K562 (cell line): ENCODE results near the gene ZSWIM7. TPM values are rescaled to one million over a fixed set of nuclear protein-coding genes. Genes with fewer than 3 reads are reported as not detected.
"Not testable (repeated sequence)": the region's sequence is repeated elsewhere in the genome, so short reads cannot be mapped to it uniquely, and the experiment has no call there.

Source experiments
- ATAC-seq: fragments of 200-7000 bp; cut with Tn5 transposase; 3 replicates; pipeline ENCODE4 v1.9.1; 2020; ENCODE audit warnings: moderate library complexity
- BruUV-seq: library from RNA; stranded (reverse); fragments of 400-500 nt; replicated peaks from 2 replicates; lab custom pipeline; 2021; lab: Mats Ljungman, UMichigan
- CTCF ChIA-PET: fragments of 300-600 bp; formaldehyde crosslinking; extraction: SDS; loops from one replicate; lab custom pipeline; 2021; ENCODE audit warnings: low intra/inter-chr PET ratio; lab: Yijun Ruan, JAX
- POLR2A ChIA-PET: fragments of 300-600, 350-650 bp; sonication (Branson Sonifier 250); formaldehyde crosslinking; extraction: SDS; loops from one replicate; lab custom pipeline; 2021; ENCODE audit warnings: antibody characterized with exemption, inconsistent platforms; lab: Yijun Ruan, JAX
- DNase-seq, 4 experiments: peaks; one replicate each; pipeline versions ENCODE4 v3.0.0 to v3.0.0-alpha.2; 2011 to 2018; ENCODE audit warnings: low spot score in 3 of 4, mixed read lengths in 3 of 4; ENCODE audit errors: extremely low read depth in 1 of 4
- FAIRE-seq: peaks from 2 replicates; lab custom pipeline; 2011; peaks lifted over from hg19 to GRCh38; lab: Jason Lieb, UNC
- H2AFZ ChIP-seq: 2 replicates; pipeline ENCODE4 v1.6.0; 2011; ENCODE audit warnings: low read depth, low read length, control low read depth, inconsistent platforms
- H3K27ac ChIP-seq: fragments of 200-600 bp; 3 replicates; pipeline ENCODE4 v1.8.0; 2011; ENCODE audit warnings: low read depth, mild to moderate bottlenecking, control low read depth, inconsistent platforms, low read length, moderate library complexity, mixed read lengths; ENCODE audit errors: extremely low read depth
- H3K27me3 ChIP-seq, 2 experiments: fragments of 300-600 bp in 1 of 2; 2 replicates in 1 of 2; 3 replicates in 1 of 2; pipeline versions ENCODE4 v1.6.0 to v1.8.0; 2011; ENCODE audit warnings: inconsistent platforms in 2 of 2, low read length in 2 of 2, mild to moderate bottlenecking in 1 of 2, mixed read lengths in 1 of 2, moderate library complexity in 1 of 2; ENCODE audit not compliant: control insufficient read depth in 2 of 2, insufficient read depth in 2 of 2
- H3K36me3 ChIP-seq: fragments of 300-600 bp; 3 replicates; pipeline ENCODE4 v1.8.0; 2011; ENCODE audit warnings: mild to moderate bottlenecking, low read length, inconsistent platforms; ENCODE audit not compliant: control insufficient read depth, insufficient read depth
- H3K4me1 ChIP-seq, 2 experiments: fragments of 200-600 bp in 1 of 2; replicated peaks in 1 of 2; 2 replicates in 1 of 2; 3 replicates in 1 of 2; pipeline versions ENCODE4 v1.5.1 to v1.8.0; 2011; ENCODE audit warnings: inconsistent platforms in 2 of 2, low read length in 2 of 2, mild to moderate bottlenecking in 1 of 2, mixed read lengths in 1 of 2, moderate library complexity in 1 of 2; ENCODE audit not compliant: control insufficient read depth in 2 of 2, insufficient read depth in 2 of 2
- H3K4me2 ChIP-seq: 2 replicates; pipeline ENCODE4 v1.6.1; 2011; ENCODE audit warnings: low read length, control low read depth, inconsistent platforms, mixed read lengths; ENCODE audit not compliant: insufficient read depth
- H3K4me3 ChIP-seq: fragments of 200-600 bp; sonication (generic), shearing (Covaris generic); 2 replicates; pipeline ENCODE4 v1.5.1; 2016; ENCODE audit warnings: control low read depth, inconsistent platforms
- H3K79me2 ChIP-seq: fragments of 200-600 bp; 3 replicates; pipeline ENCODE4 v1.8.0; 2011; ENCODE audit warnings: low read length, inconsistent platforms; ENCODE audit not compliant: control insufficient read depth, insufficient read depth
- H3K9ac ChIP-seq, 2 experiments: 2 replicates each; pipeline versions ENCODE4 v1.6.0 to v1.6.1; 2011; ENCODE audit warnings: low read depth in 2 of 2, low read length in 2 of 2, control low read depth in 1 of 2, inconsistent platforms in 1 of 2, mild to moderate bottlenecking in 1 of 2, mixed read lengths in 1 of 2; ENCODE audit not compliant: insufficient read depth in 1 of 2
- H3K9me1 ChIP-seq: one replicate; pipeline ENCODE4 v1.6.0; 2011; ENCODE audit warnings: inconsistent platforms, mild to moderate bottlenecking, low read length, moderate library complexity; ENCODE audit not compliant: control insufficient read depth, insufficient read depth
- H3K9me3 ChIP-seq: replicated peaks from 2 replicates; pipeline ENCODE4 v1.5.1; 2011; ENCODE audit warnings: low read depth, low read length, inconsistent platforms; ENCODE audit not compliant: control insufficient read depth, insufficient read depth
- H4K20me1 ChIP-seq: replicated peaks from 2 replicates; pipeline ENCODE4 v1.6.1; 2011; ENCODE audit warnings: low read length, inconsistent platforms, mixed read lengths; ENCODE audit not compliant: control insufficient read depth, insufficient read depth
- ARID1B ChIP-seq: fragments of 450-650 bp; IDR thresholded peaks from 2 replicates; pipeline ENCODE4 v1.6.1; 2016; ENCODE audit warnings: antibody characterized with exemption, mild to moderate bottlenecking, inconsistent platforms
- CBFA2T2 ChIP-seq: fragments of 450-650 bp; conservative IDR thresholded peaks from 2 replicates; pipeline ENCODE4 v1.6.1; 2017; ENCODE audit warnings: mild to moderate bottlenecking
- CBFA2T3 ChIP-seq: fragments of 450-650 bp; IDR thresholded peaks from 2 replicates; pipeline ENCODE4 v1.6.1; 2017
- CREM ChIP-seq: IDR thresholded peaks from 2 replicates; pipeline ENCODE4 v1.6.1; 2014; ENCODE audit warnings: antibody characterized with exemption, low read depth
- ESRRA ChIP-seq: fragments of 450-650 bp; IDR thresholded peaks from 2 replicates; pipeline ENCODE4 v1.6.1; 2014; ENCODE audit warnings: low read depth, mild to moderate bottlenecking, moderate library complexity, borderline replicate concordance
- FOSL1 ChIP-seq: fragments of 200-800 bp; sonication (Bioruptor generic); conservative IDR thresholded peaks from 2 replicates; pipeline ENCODE4 v1.6.1; 2016; ENCODE audit warnings: missing genetic modification characterization, missing compliant biosample characterization
- FOXK2 ChIP-seq, 2 experiments: fragments of 450-650 bp; IDR thresholded peaks in 1 of 2; conservative IDR thresholded peaks in 1 of 2; 2 replicates each; pipeline ENCODE4 v1.6.1; 2016; ENCODE audit warnings: low read depth in 2 of 2, mild to moderate bottlenecking in 1 of 2
- KDM1A ChIP-seq, 2 experiments: fragments of 450-650 bp; IDR thresholded peaks; 2 replicates each; pipeline ENCODE4 v1.6.1; 2016; ENCODE audit warnings: mild to moderate bottlenecking in 2 of 2
- NFIC ChIP-seq: fragments of 450-650 bp; IDR thresholded peaks from 2 replicates; pipeline ENCODE4 v1.6.1; 2017; ENCODE audit warnings: mild to moderate bottlenecking, inconsistent platforms
- NR2C1 ChIP-seq, 2 experiments: fragments of 450-650 bp; IDR thresholded peaks; 2 replicates each; pipeline ENCODE4 v1.6.1; 2017; ENCODE audit warnings: mild to moderate bottlenecking in 2 of 2, antibody characterized with exemption in 1 of 2, inconsistent platforms in 1 of 2, missing compliant biosample characterization in 1 of 2, missing genetic modification characterization in 1 of 2
- SMARCA4 ChIP-seq: fragments of 450-650 bp; IDR thresholded peaks from 2 replicates; pipeline ENCODE4 v1.6.1; 2016
- SMARCE1 ChIP-seq: fragments of 450-650 bp; IDR thresholded peaks from 2 replicates; pipeline ENCODE4 v1.7.1; 2016; ENCODE audit warnings: mild to moderate bottlenecking
- SOX6 ChIP-seq: fragments of 450-650 bp; IDR thresholded peaks from 2 replicates; pipeline ENCODE4 v1.6.1; 2014; ENCODE audit warnings: mild to moderate bottlenecking
- TAL1 ChIP-seq: fragments of 450-650 bp; IDR thresholded peaks from 2 replicates; pipeline ENCODE4 v1.6.1; 2016; ENCODE audit warnings: mild to moderate bottlenecking
- TEAD4 ChIP-seq, 2 experiments: sonication (generic) in 1 of 2; formaldehyde crosslinking in 1 of 2; IDR thresholded peaks; 2 replicates each; pipeline versions ENCODE4 v1.6.1 to v1.8.0; 2012 to 2022; ENCODE audit warnings: borderline replicate concordance in 1 of 2, inconsistent platforms in 1 of 2, low read length in 1 of 2, mild to moderate bottlenecking in 1 of 2, missing genetic modification reagents in 1 of 2
- WGBS: fragments of 100-300 bp; shearing (Covaris generic); methylation state at CpG from one replicate; pipeline ENCODE4 v1.1.6; 2016; ENCODE audit warnings: low coverage, mixed read lengths; ENCODE audit not compliant: insufficient coverage; ENCODE audit errors: missing lambda C conversion rate; 5-methylcytosine and 5-hydroxymethylcytosine counted together
- in situ Hi-C: fragments of 300-500 bp; cut with MboI; formaldehyde crosslinking; loops from 4 replicates; pipeline ENCODE4 v1.15.0; 2018; ENCODE audit warnings: inconsistent platforms, mixed read lengths
- intact Hi-C: fragments of 100-400 bp; cut with micrococcal nuclease; formaldehyde crosslinking; loops from 2 replicates; pipeline ENCODE4 v1.14.2; 2022
- polyA plus RNA-seq, 8 experiments: library from polyadenylated mRNA; depleted of rRNA in 4 of 8; stranded (reverse) in 5 of 8; unstranded in 3 of 8; fragments of >200 nt; fragmentation: Nextera tagmentation in 2 of 8; fragmentation: Illumina TruSeq in 1 of 8; extraction: Ambion mirVana in 2 of 8; extraction: Trizol in 1 of 8; gene quantifications; 2 replicates each; pipeline versions ENCODE4 v1.2.1 to v1.2.3, GENCODE V29; 2011 to 2014; ENCODE audit warnings: inconsistent platforms in 1 of 8, missing spikeins in 1 of 8
- total RNA-seq, 7 experiments: library from RNA; depleted of rRNA in 6 of 7; stranded (reverse); fragments of >200 nt in 6 of 7; fragmentation: Illumina TruSeq in 2 of 7; extraction: Trizol in 2 of 7; gene quantifications; 2 replicates each; pipeline versions ENCODE4 v1.2.1 to v1.2.3, GENCODE V29; 2011 to 2021; ENCODE audit warnings: low replicate concordance in 1 of 7
- TF ChIP-seq, protein P1 (sequence below), 2 experiments: fragments of 450-650 bp; conservative IDR thresholded peaks; 2 replicates each; pipeline ENCODE4 v1.6.1; 2017; ENCODE audit warnings: mild to moderate bottlenecking in 2 of 2, moderate library complexity in 2 of 2
- TF ChIP-seq, protein P2 (sequence below), 2 experiments: fragments of 450-650 bp in 1 of 2; sonication (generic) in 1 of 2; formaldehyde crosslinking in 1 of 2; IDR thresholded peaks in 1 of 2; conservative IDR thresholded peaks in 1 of 2; 2 replicates each; pipeline versions ENCODE4 v1.6.1 to v1.8.1; 2016 to 2023; ENCODE audit warnings: mild to moderate bottlenecking in 2 of 2, moderate library complexity in 2 of 2, inconsistent platforms in 1 of 2, missing genetic modification reagents in 1 of 2

The ZSWIM7 gene
- total and polyA plus RNA-seq, 9 of the 15 experiments (the other 6 are each of a cell fraction or from before 2014, with no cell fraction given): 5.9 to 18.7 (median 9.5) TPM

DNA sequence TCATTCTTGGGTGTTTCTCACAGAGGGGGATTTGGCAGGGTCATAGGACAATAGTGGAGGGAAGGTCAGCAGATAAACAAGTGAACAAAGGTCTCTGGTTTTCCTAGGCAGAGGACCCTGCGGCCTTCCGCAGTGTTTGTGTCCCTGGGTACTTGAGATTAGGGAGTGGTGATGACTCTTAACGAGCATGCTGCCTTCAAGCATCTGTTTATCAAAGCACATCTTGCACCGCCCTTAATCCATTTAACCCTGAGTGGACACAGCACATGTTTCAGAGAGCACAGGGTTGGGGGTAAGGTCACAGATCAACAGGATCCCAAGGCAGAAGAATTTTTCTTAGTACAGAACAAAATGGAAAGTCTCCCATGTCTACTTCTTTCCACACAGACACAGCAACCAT, 20.5 kb downstream of the ZSWIM7 start:
- FAIRE-seq: peak; percentile 58
- H3K9me1 ChIP-seq; H3K4me3 ChIP-seq; H3K27me3 ChIP-seq; H3K4me2 ChIP-seq; H3K9ac ChIP-seq; H3K27ac ChIP-seq; DNase-seq; in situ Hi-C loops; ATAC-seq; H4K20me1 ChIP-seq; CTCF ChIA-PET; H2AFZ ChIP-seq; BruUV-seq; H3K9me3 ChIP-seq; intact Hi-C loops; TF ChIP-seq TEAD4 (CRISPR knock-in tag; IDR thresholded peaks at IDR 0.05; ENCODE audit: borderline replicate concordance); NR2C1 (IDR thresholded peaks at IDR 0.05): not testable (repeated sequence)
- H3K79me2 ChIP-seq: peaks cover 11% of the 10 kb centered on the region
- H3K4me1 ChIP-seq: peaks cover 20 to 34% of the 10 kb centered on the region in 2 experiments; a peak in 4 of 5 replicates
- peaks cover 41% of the 10 kb centered on the region; the same call in 2 of the 3 replicates for H3K36me3 ChIP-seq
- POLR2A ChIA-PET: interaction anchor here (1.4 kb wide), 1 partner anchor 8 kb away, joined by 4 read pairs; no protein-coding TSS in a partner anchor
- WGBS: no CpG with 5 or more reads among the region's 4 CpGs
- TF ChIP-seq FOXK2 (conservative IDR thresholded peaks at IDR 0.05 in 1 of 2, IDR thresholded peaks at IDR 0.05 in 1 of 2; ENCODE audit: low read depth in 2 of 2) (0 out of 4 replicates have a peak, but pooled peaks of 1 of the 2 experiments have one; percentile 36), SMARCE1 (peak; percentile 34; the same call in 1 of the 2 replicates), KDM1A (IDR thresholded peaks at IDR 0.05) (peak; percentile 66 to 67; a peak in 3 of 4 replicates), SOX6 (peak; percentile 76), TAL1 (peak; percentile 81), CBFA2T3 (peak; percentile 90), NFIC (peak; percentile 65), TEAD4 (IDR thresholded peaks at IDR 0.05; ENCODE audit: low read length) (peak; percentile 14; the same call in 1 of the 2 replicates), NR2C1 (tag; IDR thresholded peaks at IDR 0.05) (peak; percentile 32; the same call in 1 of the 2 replicates), FOSL1 (peak; percentile 33; the same call in 1 of the 2 replicates), CBFA2T2 (peak; percentile 86), SMARCA4 (peak; percentile 49; the same call in 1 of the 2 replicates), CREM (peak; percentile 29; the same call in 1 of the 2 replicates), ARID1B (peak; percentile 86), ESRRA (0 out of 2 replicates have a peak, but pooled peaks have one; percentile 23)
- TF ChIP-seq, protein P1, sequence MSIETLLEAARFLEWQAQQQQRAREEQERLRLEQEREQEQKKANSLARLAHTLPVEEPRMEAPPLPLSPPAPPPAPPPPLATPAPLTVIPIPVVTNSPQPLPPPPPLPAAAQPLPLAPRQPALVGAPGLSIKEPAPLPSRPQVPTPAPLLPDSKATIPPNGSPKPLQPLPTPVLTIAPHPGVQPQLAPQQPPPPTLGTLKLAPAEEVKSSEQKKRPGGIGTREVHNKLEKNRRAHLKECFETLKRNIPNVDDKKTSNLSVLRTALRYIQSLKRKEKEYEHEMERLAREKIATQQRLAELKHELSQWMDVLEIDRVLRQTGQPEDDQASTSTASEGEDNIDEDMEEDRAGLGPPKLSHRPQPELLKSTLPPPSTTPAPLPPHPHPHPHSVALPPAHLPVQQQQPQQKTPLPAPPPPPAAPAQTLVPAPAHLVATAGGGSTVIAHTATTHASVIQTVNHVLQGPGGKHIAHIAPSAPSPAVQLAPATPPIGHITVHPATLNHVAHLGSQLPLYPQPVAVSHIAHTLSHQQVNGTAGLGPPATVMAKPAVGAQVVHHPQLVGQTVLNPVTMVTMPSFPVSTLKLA (conservative IDR thresholded peaks at IDR 0.05): peak; percentile 52 to 78; a peak in 3 of 4 replicates
- TF ChIP-seq, protein P2, sequence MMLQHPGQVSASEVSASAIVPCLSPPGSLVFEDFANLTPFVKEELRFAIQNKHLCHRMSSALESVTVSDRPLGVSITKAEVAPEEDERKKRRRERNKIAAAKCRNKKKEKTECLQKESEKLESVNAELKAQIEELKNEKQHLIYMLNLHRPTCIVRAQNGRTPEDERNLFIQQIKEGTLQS (IDR thresholded peaks at IDR 0.05): 0 out of 2 replicates have a peak, but pooled peaks have one; percentile 13
- TF ChIP-seq, protein P2 (CRISPR knock-in tag; conservative IDR thresholded peaks at IDR 0.05): not testable (repeated sequence)
